ENCODE results near the gene MATCAP1. TPM values are rescaled to one million over a fixed set of nuclear protein-coding genes. Genes with fewer than 3 reads are reported as not detected.

The MATCAP1 gene
- total RNA-seq, 1 experiment from 2014 or later = 51.2 TPM

DNA sequence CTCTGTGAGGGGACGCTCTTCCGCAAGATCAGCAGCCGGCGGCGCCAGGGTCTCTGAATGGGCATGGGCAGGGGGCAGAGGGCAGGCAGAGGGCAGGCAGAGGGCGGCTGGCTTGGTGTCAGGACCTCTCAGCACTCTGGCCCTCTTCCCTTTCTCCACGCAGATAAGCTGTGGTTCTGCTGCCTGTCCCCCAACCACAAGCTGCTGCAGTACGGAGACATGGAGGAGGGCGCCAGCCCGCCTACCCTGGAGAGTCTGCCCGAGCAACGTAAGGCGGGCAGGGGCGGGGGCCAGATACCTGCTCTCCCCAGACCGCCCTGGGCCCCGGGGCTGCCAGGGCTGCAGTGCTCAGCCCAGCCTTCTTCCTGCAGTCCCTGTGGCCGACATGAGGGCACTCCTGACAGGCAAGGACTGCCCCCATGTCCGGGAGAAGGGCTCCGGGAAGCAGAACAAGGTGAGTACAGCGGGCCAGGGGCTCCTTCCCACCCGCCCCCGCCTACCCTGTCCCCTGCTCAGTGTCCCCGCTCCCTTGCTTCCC, 19.3 kb upstream of the MATCAP1 start:
- Histone ChIP-seq H4K8ac (replicated peaks; ENCODE audit: insufficient read length, low read depth, low read length) (no peak overlapping the region), H3K4me2 (ENCODE audit: insufficient read depth, insufficient read length, low read length) (no peak overlapping the region), H4K91ac (ENCODE audit: insufficient read length, low read depth, low read length) (no peak overlapping the region), H4K5ac (ENCODE audit: insufficient read length, low read depth, low read length) (no peak overlapping the region), H2BK120ac (ENCODE audit: low read depth, low read length, poor library complexity, severe bottlenecking) (no peak overlapping the region), H3K9me3 (ENCODE audit: control insufficient read depth, low read depth, low read length) (no peaks in the 10 kb centered on the region), H2BK20ac (ENCODE audit: low read depth, low read length, poor library complexity, severe bottlenecking) (no peak overlapping the region), H3K79me2 (ENCODE audit: insufficient read depth, low read length) (no peaks in the 10 kb centered on the region), H3K56ac (ENCODE audit: insufficient read length, low read depth, low read length) (no peak overlapping the region), H3K14ac (ENCODE audit: insufficient read depth, low read length) (no peak overlapping the region), H3K79me1 (ENCODE audit: insufficient read depth, low read depth, low read length, poor library complexity, severe bottlenecking) (no peaks in the 10 kb centered on the region), H3K27ac (ENCODE audit: insufficient read length, low read depth, low read length) (no peak overlapping the region), H3K23me2 (ENCODE audit: insufficient read length, low read depth, low read length, poor library complexity, severe bottlenecking) (no peaks in the 10 kb centered on the region), H3K27me3 (ENCODE audit: insufficient read depth, low read length) (no peaks in the 10 kb centered on the region), H2BK15ac (ENCODE audit: low read depth, low read length) (no peak overlapping the region), H2BK12ac (ENCODE audit: insufficient read length, low read depth, low read length) (no peak overlapping the region), H3K9ac (ENCODE audit: extremely low read depth, insufficient read length, low read length) (no peak overlapping the region), H3K23ac (ENCODE audit: insufficient read length, low read depth, low read length) (no peak overlapping the region), H2AFZ (ENCODE audit: low read length) (no peak overlapping the region), H3T11ph (ENCODE audit: low read length) (no peak overlapping the region), H4K20me1 (ENCODE audit: control insufficient read depth, insufficient read depth, insufficient read length) (no peaks in the 10 kb centered on the region), H2AK5ac (ENCODE audit: insufficient read length, low read length) (no peak overlapping the region), H3K4ac (ENCODE audit: low read depth, low read length) (no peak overlapping the region), H3K4me1 (ENCODE audit: insufficient read depth, low read length) (no peaks in the 10 kb centered on the region), H2BK5ac (ENCODE audit: insufficient read length, low read length) (no peak overlapping the region), H3K18ac (ENCODE audit: insufficient read length, low read depth, low read length) (no peak overlapping the region)
- H3K4me1 Mint-ChIP-seq = peaks cover 19 to 21% of the 10 kb centered on the region in 2 experiments
- no CpG with 5 or more reads among the region's 23 CpGs for WGBS (ENCODE audit: extremely low coverage, insufficient read length, low lambda C conversion rate)
- peaks cover 4 to 30% (median 7%) of the 10 kb centered on the region in 3 experiments; a peak in 5 of 7 replicates for H3K36me3 Mint-ChIP-seq (ENCODE audit: insufficient read depth in 1 of 3, low read depth in 3 of 3)
- 0 out of 2 replicates have a peak, but pooled peaks cover 3% of the 10 kb centered on the region for H3K27me3 Mint-ChIP-seq (ENCODE audit: low read depth)
- TF ChIP-seq, protein P1, sequence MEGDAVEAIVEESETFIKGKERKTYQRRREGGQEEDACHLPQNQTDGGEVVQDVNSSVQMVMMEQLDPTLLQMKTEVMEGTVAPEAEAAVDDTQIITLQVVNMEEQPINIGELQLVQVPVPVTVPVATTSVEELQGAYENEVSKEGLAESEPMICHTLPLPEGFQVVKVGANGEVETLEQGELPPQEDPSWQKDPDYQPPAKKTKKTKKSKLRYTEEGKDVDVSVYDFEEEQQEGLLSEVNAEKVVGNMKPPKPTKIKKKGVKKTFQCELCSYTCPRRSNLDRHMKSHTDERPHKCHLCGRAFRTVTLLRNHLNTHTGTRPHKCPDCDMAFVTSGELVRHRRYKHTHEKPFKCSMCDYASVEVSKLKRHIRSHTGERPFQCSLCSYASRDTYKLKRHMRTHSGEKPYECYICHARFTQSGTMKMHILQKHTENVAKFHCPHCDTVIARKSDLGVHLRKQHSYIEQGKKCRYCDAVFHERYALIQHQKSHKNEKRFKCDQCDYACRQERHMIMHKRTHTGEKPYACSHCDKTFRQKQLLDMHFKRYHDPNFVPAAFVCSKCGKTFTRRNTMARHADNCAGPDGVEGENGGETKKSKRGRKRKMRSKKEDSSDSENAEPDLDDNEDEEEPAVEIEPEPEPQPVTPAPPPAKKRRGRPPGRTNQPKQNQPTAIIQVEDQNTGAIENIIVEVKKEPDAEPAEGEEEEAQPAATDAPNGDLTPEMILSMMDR (conservative IDR thresholded peaks at IDR 0.05) = no peak
- H3K9me3 Mint-ChIP-seq = no peaks in the 10 kb centered on the region
- no peak overlapping the region for H3K27ac Mint-ChIP-seq
- no peak overlapping the region for H3K4me3 Mint-ChIP-seq
- DNase-seq = no peak

Data from H9 (cell line).